ENCODE measurements around the gene F11. TPM values are rescaled to one million over a fixed set of nuclear protein-coding genes. Genes with fewer than 3 reads are reported as not detected.

F11 gene
- total and polyA plus RNA-seq, 2 of the 13 experiments (the other 11 are each of a cell fraction or from before 2014, with no cell fraction given) = 35.1 to 58.0 TPM

GRCh38 chr4:186260504-186261448 lies 5.2 kb upstream of the F11 start:
- Histone ChIP-seq H3K4me3 (replicated peaks in 1 of 3; ENCODE audit: insufficient read depth in 1 of 3, low read depth in 2 of 3, low read length in 3 of 3) (peak overlapping the region in 1 of 3 experiments; percentile 42; a peak in 2 of 6 replicates), H3K27me3 (ENCODE audit: control insufficient read depth in 1 of 2, insufficient read depth in 2 of 2, low read length in 2 of 2) (no peaks in the 10 kb centered on the region; a peak in 1 of 5 replicates), H3K4me1 (ENCODE audit: insufficient read depth, low read length) (peaks cover 64% of the 10 kb centered on the region), H3K36me3 (replicated peaks in 1 of 2; ENCODE audit: control insufficient read depth in 1 of 2, insufficient read depth in 2 of 2, low read length in 2 of 2) (no peaks in the 10 kb centered on the region), H3K79me2 (ENCODE audit: insufficient read depth, low read length) (no peaks in the 10 kb centered on the region), H3K4me2 (ENCODE audit: low read depth, low read length) (peak overlapping the region; percentile 45), H2AFZ (ENCODE audit: low read length) (no peak overlapping the region), H4K20me1 (ENCODE audit: insufficient read depth, low read length) (no peaks in the 10 kb centered on the region), H3K9ac (ENCODE audit: insufficient read depth, low read depth, low read length) (peak overlapping the region; percentile 55), H3K27ac (ENCODE audit: extremely low read length, insufficient read depth, low read length) (peak overlapping the region; percentile 93), H3K9me3 (ENCODE audit: low read length) (no peaks in the 10 kb centered on the region)
- ChIA-PET CTCF (ENCODE audit: low intra/inter-chr PET ratio, low total read pairs) (no interaction called here), POLR2A (interaction anchor here (0.7 to 3.4 kb wide), 9 partner anchors 10 to 548 kb away, joined by 3 to 22 read pairs (median 4); partner anchors contain the start of genes CYP4V2 and KLKB1)
- 35% methylated on average over 8 of the region's 12 CpGs for WGBS (ENCODE audit: low lambda C conversion rate)
- peak; percentile 92 for FAIRE-seq
- ATAC-seq = peak; percentile 89
- DNase-seq (ENCODE audit: low spot score) = peak; percentile 77
- in situ Hi-C loops (cut with HindIII; ENCODE audit: extremely low pct_ligation_motif_present, low pct_unique_long_range_greater_than_20kb) = no loop called here
- TSS peak; percentile 83 for BruUV-seq (replicated peaks)
- intact Hi-C loops (cut with micrococcal nuclease; ENCODE audit: unreplicated experiment) = loop anchor here (10.0 kb wide), 1 partner anchor 444 kb away; no protein-coding TSS in a partner anchor
- TF ChIP-seq, protein P1, sequence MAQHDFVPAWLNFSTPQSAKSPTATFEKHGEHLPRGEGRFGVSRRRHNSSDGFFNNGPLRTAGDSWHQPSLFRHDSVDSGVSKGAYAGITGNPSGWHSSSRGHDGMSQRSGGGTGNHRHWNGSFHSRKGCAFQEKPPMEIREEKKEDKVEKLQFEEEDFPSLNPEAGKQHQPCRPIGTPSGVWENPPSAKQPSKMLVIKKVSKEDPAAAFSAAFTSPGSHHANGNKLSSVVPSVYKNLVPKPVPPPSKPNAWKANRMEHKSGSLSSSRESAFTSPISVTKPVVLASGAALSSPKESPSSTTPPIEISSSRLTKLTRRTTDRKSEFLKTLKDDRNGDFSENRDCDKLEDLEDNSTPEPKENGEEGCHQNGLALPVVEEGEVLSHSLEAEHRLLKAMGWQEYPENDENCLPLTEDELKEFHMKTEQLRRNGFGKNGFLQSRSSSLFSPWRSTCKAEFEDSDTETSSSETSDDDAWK (CRISPR knock-in tag; IDR thresholded peaks at IDR 0.05) = no peak
- TF ChIP-seq RXRB (CRISPR knock-in tag; IDR thresholded peaks at IDR 0.05; ENCODE audit: borderline replicate concordance) (peak; percentile 63; the same call in 1 of the 2 replicates), MTA3 (CRISPR knock-in tag; IDR thresholded peaks at IDR 0.05) (no peak), TCF12 (IDR thresholded peaks at IDR 0.05) (no peak), TCF12 (CRISPR knock-in tag; IDR thresholded peaks at IDR 0.05) (peak; percentile 65; the same call in 1 of the 2 replicates), ZNF333 (CRISPR knock-in tag; IDR thresholded peaks at IDR 0.05; ENCODE audit: borderline replicate concordance) (peak; percentile 80; the same call in 1 of the 2 replicates), PHF8 (CRISPR knock-in tag; IDR thresholded peaks at IDR 0.05) (peak; percentile 9; the same call in 1 of the 2 replicates), SP1 (IDR thresholded peaks at IDR 0.05) (no peak), SP1 (CRISPR knock-in tag; IDR thresholded peaks at IDR 0.05) (0 out of 2 replicates have a peak, but pooled peaks have one; percentile 22), ZNF138 (CRISPR knock-in tag; IDR thresholded peaks at IDR 0.05; ENCODE audit: low read depth) (peak; percentile 81; the same call in 1 of the 2 replicates), ZNF33A (CRISPR knock-in tag; IDR thresholded peaks at IDR 0.05; ENCODE audit: borderline replicate concordance) (no peak), ZFP36 (IDR thresholded peaks at IDR 0.05; ENCODE audit: borderline replicate concordance, low read depth, low read length, partially characterized antibody) (no peak), GZF1 (CRISPR knock-in tag; IDR thresholded peaks at IDR 0.05) (peak; percentile 38; the same call in 1 of the 2 replicates), KDM2A (CRISPR knock-in tag; IDR thresholded peaks at IDR 0.05; ENCODE audit: borderline replicate concordance, low read depth) (peak; percentile 56), CEBPB (IDR thresholded peaks at IDR 0.05; ENCODE audit: borderline replicate concordance, low read depth, low read length) (peak; percentile 70; the same call in 1 of the 2 replicates), KLF13 (CRISPR knock-in tag; IDR thresholded peaks at IDR 0.05) (peak; percentile 82; the same call in 1 of the 2 replicates), ZFP36L2 (CRISPR knock-in tag; IDR thresholded peaks at IDR 0.05) (no peak), SNAPC2 (CRISPR knock-in tag; IDR thresholded peaks at IDR 0.05) (0 out of 2 replicates have a peak, but pooled peaks have one; percentile 34)
- TF ChIP-seq, protein P2, sequence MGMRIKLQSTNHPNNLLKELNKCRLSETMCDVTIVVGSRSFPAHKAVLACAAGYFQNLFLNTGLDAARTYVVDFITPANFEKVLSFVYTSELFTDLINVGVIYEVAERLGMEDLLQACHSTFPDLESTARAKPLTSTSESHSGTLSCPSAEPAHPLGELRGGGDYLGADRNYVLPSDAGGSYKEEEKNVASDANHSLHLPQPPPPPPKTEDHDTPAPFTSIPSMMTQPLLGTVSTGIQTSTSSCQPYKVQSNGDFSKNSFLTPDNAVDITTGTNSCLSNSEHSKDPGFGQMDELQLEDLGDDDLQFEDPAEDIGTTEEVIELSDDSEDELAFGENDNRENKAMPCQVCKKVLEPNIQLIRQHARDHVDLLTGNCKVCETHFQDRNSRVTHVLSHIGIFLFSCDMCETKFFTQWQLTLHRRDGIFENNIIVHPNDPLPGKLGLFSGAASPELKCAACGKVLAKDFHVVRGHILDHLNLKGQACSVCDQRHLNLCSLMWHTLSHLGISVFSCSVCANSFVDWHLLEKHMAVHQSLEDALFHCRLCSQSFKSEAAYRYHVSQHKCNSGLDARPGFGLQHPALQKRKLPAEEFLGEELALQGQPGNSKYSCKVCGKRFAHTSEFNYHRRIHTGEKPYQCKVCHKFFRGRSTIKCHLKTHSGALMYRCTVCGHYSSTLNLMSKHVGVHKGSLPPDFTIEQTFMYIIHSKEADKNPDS (CRISPR knock-in tag; IDR thresholded peaks at IDR 0.05) = 0 out of 2 replicates have a peak, but pooled peaks have one; percentile 32
- TF ChIP-seq, protein P3, sequence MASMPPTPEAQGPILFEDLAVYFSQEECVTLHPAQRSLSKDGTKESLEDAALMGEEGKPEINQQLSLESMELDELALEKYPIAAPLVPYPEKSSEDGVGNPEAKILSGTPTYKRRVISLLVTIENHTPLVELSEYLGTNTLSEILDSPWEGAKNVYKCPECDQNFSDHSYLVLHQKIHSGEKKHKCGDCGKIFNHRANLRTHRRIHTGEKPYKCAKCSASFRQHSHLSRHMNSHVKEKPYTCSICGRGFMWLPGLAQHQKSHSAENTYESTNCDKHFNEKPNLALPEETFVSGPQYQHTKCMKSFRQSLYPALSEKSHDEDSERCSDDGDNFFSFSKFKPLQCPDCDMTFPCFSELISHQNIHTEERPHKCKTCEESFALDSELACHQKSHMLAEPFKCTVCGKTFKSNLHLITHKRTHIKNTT (CRISPR knock-in tag; IDR thresholded peaks at IDR 0.05) = no peak

Data from HepG2 (cell line).